ENCODE measurements around the gene ELF4. TPM values are rescaled to one million over a fixed set of nuclear protein-coding genes. Genes with fewer than 3 reads are reported as not detected.
A peak's percentile ranks its signal among the peaks of the same experiment; 100 is the strongest.

ELF4 gene
- total RNA-seq = 10 to 100 TPM in 1 of 9 donors, 1 to 10 TPM in 8; 2.7 to 16.7 (median 7.9) TPM
- polyA plus RNA-seq = 1 to 10 TPM; 3.1 to 4.5 (median 3.5) TPM
- long read RNA-seq, donor 1, full-length matches to known transcripts = 4 of 4 reads
- long read RNA-seq, donor 1, partial matches to known transcripts = 0 of 4 reads
- long read RNA-seq, donor 1, other reads (novel, unspliced or antisense) = 0 of 4 reads
- long read RNA-seq, donor 2, full-length matches to known transcripts = 4 of 4 reads
- long read RNA-seq, donor 2, partial matches to known transcripts = 0 of 4 reads
- long read RNA-seq, donor 2, other reads (novel, unspliced or antisense) = 0 of 4 reads
- long read RNA-seq, donor 3, full-length matches to known transcripts = 3 of 3 reads
- long read RNA-seq, donor 3, partial matches to known transcripts = 0 of 3 reads
- long read RNA-seq, donor 3, other reads (novel, unspliced or antisense) = 0 of 3 reads
- long read RNA-seq, donor 4 = 0 reads
- long read RNA-seq, donor 5, full-length matches to known transcripts = 5 of 9 reads
- long read RNA-seq, donor 5, partial matches to known transcripts = 0 of 9 reads
- long read RNA-seq, donor 5, other reads (novel, unspliced or antisense) = 4 of 9 reads
- long read RNA-seq, donor 6, partial matches to known transcripts = 2 of 2 reads
- long read RNA-seq, donor 6, other reads (novel, unspliced or antisense) = 0 of 2 reads
- long read RNA-seq, donor 7, full-length matches to known transcripts = 2 of 2 reads
- long read RNA-seq, donor 7, partial matches to known transcripts = 0 of 2 reads
- long read RNA-seq, donor 7, other reads (novel, unspliced or antisense) = 0 of 2 reads
- long read RNA-seq, donor 8, full-length matches to known transcripts = 4 of 11 reads
- long read RNA-seq, donor 8, partial matches to known transcripts = 7 of 11 reads
- long read RNA-seq, donor 8, other reads (novel, unspliced or antisense) = 0 of 11 reads
- long read RNA-seq, donor 9, full-length matches to known transcripts = 2 of 2 reads
- long read RNA-seq, donor 9, partial matches to known transcripts = 0 of 2 reads
- long read RNA-seq, donor 9, other reads (novel, unspliced or antisense) = 0 of 2 reads
- long read RNA-seq, donor 10, full-length matches to known transcripts = 1 of 1 reads
- long read RNA-seq, donor 10, partial matches to known transcripts = 0 of 1 reads
- long read RNA-seq, donor 10, other reads (novel, unspliced or antisense) = 0 of 1 reads

DNA sequence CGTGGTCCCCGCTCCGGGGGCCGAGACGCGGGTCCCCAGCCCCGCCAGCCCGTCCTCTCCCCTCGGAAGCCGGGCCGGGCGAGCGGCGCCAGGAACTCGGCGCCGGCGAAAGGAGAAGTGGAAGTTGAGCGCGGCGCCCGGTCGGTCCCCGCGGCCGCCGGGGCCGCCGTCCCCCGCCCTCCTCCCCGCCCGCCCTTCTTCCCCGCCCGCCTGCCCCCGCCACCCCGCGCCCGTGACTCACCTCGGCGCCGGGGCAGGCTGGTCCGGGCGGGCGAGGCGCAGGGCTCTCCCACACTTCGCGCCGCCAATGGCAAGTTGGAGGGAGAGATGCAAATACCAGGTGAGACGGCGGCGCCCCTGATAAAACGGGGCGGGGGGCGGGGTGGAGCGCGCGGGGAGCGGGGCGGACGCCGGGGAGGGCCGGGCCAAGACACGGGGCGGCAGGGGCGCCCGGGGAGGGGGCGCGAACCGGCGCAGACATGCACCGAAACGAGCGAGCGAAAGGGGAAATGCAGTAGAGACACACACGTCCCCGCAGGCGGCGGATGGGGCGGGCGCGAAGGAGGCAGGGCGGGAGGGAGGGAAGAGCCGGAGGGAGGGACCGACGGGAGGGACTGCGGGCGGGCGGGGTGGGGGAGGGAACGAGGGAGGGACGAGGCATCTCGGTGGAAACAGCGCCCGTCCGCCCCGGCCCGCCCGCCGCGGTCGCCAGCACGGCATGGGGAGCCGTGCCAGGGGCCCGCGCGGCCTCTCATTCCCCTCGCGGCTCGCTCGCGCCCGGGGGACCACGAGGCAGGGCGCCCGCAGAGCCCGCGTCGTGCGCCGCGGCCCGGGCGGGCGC, at the start of gene ELF4:
Gene ELF4, minus strand, starts transcription at position 119 of the 841 bp plus-strand sequence. CDS start 29,167 bp downstream, outside the sequence.
- no peaks in the 10 kb centered on the region for H3K27me3 ChIP-seq
- H3K9me3 ChIP-seq (replicated peaks in 1 of 3) = no peaks in the 10 kb centered on the region
- H3K27ac ChIP-seq = peak within 1 kb of the TSS in 3 of 5 donors; percentile 70 to 86 (median 71)
- TF ChIP-seq POLR2A (IDR thresholded peaks at IDR 0.05) (no peak), CTCF (IDR thresholded peaks at IDR 0.05) (no peak)
- WGBS, 4 donors = 2 to 66% (median 30%) methylated on average over 35 to 90 of the region's 123 CpGs; no CpG with 5 or more reads in 1 of the 4 donors
- DNase-seq = peak in 3 of 7 donors; percentile 21 to 42 (median 32)
- no peaks in the 10 kb centered on the region for H3K36me3 ChIP-seq (replicated peaks in 1 of 2)
- H3K4me3 ChIP-seq = peak within 1 kb of the TSS; percentile 11 to 75 (median 44)
- intact Hi-C loops (cut with DNase I) = no loop called here
- H3K4me1 ChIP-seq (replicated peaks in 1 of 2) = no peaks in the 10 kb centered on the region

DNA sequence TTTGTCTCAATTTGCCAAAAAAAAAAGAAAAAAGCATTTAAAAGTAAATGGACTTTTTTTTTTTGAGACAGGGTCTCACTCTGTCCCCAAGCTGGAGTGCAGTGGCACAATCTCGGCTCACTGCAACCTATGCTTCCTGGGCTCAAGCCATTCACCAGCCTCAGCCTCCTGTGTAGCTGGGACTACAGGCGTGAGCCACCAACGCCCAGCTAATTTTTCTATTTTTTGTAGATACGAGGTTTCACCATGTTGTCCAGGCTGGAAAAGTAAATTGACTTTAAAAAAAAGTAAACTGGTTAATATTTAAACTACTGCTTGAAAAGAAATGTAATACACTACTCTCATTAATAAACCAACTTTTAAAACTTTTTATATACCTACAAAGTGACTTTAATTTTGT, 49.5 kb upstream of the ELF4 start:
- H3K4me3 ChIP-seq = no peak overlapping the region
- TF ChIP-seq CTCF (IDR thresholded peaks at IDR 0.05) (no peak), POLR2A (IDR thresholded peaks at IDR 0.05) (no peak)
- no peak overlapping the region for H3K27ac ChIP-seq
- H3K4me1 ChIP-seq (replicated peaks in 1 of 2) = peaks cover 7 to 8% of the 10 kb centered on the region in 2 donors
- WGBS, 4 donors = 72 to 88% (median 82%) methylated on average over 4 of the region's 4 CpGs
- intact Hi-C loops (cut with DNase I) = no loop called here
- DNase-seq = no peak
- no peaks in the 10 kb centered on the region for H3K9me3 ChIP-seq (replicated peaks in 1 of 3)
- no peaks in the 10 kb centered on the region for H3K36me3 ChIP-seq (replicated peaks in 1 of 2)
- no peaks in the 10 kb centered on the region for H3K27me3 ChIP-seq

DNA sequence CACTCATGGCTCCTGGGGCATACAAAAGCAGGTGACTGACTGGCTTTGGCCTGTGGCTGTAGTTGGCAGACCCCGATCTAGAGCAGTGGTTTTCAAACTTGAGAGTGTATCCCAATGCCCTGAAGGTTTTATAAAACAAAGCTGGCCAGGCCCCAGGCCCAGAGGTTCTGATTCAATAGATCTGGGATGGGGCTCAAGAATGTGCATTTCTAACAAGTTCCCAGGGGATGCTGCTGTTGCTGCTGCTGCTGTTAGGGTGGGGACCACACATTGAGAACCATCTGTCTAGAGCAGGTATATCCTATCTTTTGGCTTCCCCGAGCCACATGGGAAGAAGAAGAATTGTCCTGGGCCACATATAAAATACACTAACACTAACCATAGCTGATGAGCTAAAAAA, 48.0 kb upstream of the ELF4 start:
- H3K36me3 ChIP-seq (replicated peaks in 1 of 2) = no peaks in the 10 kb centered on the region
- TF ChIP-seq CTCF (IDR thresholded peaks at IDR 0.05) (no peak), POLR2A (IDR thresholded peaks at IDR 0.05) (no peak)
- no peak overlapping the region for H3K4me3 ChIP-seq
- intact Hi-C loops (cut with DNase I) = no loop called here
- H3K9me3 ChIP-seq (replicated peaks in 1 of 3) = no peaks in the 10 kb centered on the region
- 66 to 97% (median 78%) methylated on average over 2 of the region's 2 CpGs for WGBS, 4 donors
- H3K27ac ChIP-seq = no peak overlapping the region
- H3K4me1 ChIP-seq (replicated peaks in 1 of 2) = peaks cover 0 to 3% of the 10 kb centered on the region in 2 donors
- no peaks in the 10 kb centered on the region for H3K27me3 ChIP-seq
- DNase-seq = no peak
